CD4-positive, alpha-beta T cell treated with Interleukin-17A for 4 hours (primary cell): ENCODE results near the gene FUNDC2.
A peak's percentile ranks its signal among the peaks of the same experiment; 100 is the strongest.

Experiments
- DNase-seq: peaks from one replicate; pipeline ENCODE4 v3.0.0-alpha.2; 2020; ENCODE audit warnings: mixed read lengths

Gene FUNDC2

DNA sequence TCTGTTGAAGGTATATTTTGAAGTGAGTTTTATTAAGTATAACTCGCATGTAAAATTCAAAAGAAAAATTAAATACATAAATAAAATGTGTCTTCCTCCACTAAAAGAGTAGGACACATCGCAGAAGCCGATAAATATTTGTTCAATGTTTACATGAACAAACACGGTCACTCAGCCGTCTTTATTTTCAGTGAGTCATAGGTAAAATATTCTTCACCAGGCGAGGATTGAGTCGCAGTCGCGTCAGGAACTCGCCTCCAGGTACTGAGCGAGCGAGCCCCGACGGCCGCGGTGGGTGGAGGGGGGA, 271 bp upstream of the FUNDC2 start:
- no peak for DNase-seq

DNA sequence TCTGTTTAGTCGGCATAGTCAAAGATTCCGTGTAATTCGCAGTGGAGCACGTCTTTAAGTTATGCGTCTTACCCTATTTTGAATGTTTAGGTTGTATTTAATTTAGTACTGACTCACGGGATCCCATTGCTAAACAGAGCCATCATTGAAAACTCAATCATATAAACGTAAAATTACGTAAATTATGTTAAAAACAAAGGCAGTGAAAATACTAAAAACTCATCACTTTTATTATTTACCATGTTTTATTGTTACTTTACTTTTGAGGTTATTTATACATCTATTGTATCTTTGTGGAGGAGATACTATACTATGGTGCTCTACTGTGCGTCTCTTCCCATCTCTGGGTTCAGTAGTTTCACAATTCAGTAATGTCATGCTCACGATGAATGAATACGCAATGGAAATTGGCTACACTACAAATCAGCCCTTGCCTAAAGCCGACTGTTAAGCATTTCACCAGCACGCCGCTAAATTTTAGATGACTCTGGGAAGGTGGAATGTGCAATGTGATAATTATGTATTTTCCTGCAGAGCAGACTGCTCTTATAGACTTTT, 944 bp downstream of the FUNDC2 start:
- DNase-seq = no peak

DNA sequence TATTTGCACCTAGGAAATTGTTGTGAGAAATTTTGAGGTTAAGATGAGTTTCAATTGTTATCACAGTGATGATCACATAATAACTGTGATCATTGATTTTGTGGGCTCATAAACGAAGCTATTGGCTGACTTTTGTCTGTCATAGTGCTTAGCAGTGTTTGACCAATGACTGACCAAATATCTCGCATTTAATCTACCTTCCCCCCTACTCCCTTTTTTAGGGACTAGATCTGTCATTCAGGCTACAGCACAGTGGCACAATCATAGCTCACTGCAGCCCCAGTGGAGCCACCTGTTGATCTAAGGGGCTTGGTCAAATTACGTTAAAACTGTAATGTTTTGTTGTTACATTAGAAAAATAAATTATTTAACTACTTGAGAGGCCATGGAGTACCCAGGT, 1.5 kb downstream of the FUNDC2 start:
- no peak for DNase-seq

DNA sequence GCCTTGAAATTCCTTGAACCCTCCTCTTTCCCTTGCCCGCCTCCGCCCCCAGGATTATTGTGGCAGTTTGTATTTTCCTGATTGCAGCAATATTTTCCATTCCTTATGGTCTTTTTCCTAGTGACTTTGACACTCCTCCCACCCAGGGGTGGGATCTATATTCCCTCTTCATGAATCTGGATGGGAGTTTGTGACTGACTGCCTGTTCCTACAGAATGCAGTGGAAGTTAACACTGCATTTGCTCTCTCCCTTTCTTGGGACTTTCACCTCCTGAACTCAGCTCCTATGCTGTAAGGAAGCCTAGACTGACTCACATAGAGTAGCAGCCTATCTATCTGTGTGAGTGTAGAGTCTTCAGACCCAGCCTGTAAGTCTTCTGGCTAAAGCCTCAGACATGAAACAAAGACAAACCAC, 2.2 kb downstream of the FUNDC2 start:
- no peak for DNase-seq

DNA sequence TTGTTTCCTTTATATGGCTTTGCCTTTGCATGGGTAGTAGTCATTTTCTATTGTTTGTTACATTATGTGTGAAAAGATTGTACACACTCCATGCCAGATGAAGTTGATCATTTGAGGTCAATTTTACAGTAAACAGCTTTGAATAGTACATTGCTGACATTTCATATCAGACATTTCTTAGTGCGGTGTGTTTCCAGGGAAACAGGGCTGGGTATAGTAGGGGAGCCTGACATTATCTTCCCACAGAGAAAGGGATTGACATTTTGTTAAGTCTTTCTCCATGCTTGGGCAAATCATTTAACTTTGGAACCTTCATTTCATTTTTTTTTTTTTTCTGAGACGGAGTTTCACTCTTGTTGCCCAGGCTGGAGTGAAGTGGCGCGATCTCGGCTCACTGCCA, 5.0 kb downstream of the FUNDC2 start:
- DNase-seq = no peak

DNA sequence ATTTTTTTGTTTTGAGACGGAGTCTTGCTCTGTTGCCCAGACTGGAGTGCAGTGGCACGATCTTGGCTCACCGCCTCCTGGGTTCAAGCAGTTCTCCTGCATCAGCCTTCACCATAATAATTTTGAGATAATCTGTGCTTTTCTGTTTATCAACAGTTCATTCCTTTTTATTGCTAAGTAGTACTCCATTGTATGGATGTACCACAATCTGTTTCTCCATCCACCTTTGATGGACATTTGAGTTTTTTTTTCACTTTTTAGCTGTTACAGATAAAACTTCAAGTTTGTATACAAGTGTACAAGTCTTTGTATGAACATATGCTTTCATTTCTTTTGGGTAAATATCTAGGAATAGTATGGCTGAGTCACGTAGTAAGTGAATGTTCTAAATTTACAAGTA, 9.0 kb downstream of the FUNDC2 start:
- no peak for DNase-seq

DNA sequence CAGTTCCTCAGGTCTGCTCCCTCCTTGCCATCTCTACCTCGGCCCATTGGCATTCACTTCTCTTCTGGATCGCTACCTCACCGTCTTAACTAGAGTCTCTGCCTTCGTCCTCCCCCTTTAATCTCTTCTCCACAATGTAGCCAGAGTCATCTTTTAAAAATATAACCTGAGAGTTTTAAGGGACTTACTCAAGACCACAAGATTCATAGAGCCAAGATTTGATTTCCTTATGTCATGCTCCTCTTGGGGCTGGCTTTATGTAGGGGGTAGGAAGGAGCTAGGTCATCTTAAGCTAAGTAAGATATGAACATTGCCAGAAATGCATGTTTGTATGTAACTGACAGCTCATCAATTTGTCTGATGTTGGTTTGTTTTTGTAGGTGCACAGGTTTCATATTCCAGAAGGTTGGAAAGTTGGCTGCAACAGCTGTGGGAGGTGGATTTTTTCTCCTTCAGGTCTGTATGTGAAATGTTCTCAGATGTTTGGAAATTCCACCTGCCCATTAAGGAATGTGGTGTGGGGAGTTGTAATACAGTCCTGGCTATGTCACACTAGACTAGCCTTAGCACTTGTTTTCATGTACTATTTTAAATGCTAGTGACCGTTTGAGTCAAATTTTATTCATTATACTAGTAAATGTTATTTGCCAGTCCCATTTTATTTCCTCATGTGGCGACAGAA, 19.6 kb downstream of the FUNDC2 start:
- no peak for DNase-seq

DNA sequence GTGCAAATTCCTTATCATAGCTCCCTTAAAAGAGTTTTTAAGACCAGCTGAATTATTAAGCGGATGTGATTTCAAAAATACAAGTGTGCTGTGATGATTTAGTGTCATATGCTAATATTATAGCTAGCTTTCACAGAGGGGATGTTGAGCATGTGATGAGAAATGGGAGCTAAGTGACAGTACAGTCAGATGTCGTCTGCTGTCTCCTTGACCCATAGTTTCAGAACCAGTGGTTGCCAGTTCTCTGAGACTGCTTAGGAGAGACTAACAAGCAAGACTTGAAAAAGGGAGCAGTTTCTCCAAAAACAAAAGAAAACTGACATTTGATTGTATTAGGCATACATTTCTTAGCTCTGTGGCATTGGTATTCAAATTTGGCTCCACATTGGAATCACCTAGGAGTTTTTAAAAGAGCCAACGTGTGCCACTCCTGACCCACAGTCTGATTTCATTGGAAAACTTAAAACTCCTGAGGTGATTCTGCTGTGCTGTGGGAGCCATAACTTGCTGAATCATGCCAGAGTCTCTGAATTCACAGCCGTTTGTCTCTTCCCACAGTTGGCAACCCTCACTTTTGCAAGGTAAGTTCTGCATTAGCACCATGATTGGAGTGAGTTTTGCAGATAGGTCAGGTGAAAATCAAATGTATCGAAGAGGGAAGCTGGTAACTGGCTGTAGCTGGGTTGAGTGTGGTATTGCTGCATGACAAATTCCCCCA, 20.3 kb downstream of the FUNDC2 start:
- no peak for DNase-seq

DNA sequence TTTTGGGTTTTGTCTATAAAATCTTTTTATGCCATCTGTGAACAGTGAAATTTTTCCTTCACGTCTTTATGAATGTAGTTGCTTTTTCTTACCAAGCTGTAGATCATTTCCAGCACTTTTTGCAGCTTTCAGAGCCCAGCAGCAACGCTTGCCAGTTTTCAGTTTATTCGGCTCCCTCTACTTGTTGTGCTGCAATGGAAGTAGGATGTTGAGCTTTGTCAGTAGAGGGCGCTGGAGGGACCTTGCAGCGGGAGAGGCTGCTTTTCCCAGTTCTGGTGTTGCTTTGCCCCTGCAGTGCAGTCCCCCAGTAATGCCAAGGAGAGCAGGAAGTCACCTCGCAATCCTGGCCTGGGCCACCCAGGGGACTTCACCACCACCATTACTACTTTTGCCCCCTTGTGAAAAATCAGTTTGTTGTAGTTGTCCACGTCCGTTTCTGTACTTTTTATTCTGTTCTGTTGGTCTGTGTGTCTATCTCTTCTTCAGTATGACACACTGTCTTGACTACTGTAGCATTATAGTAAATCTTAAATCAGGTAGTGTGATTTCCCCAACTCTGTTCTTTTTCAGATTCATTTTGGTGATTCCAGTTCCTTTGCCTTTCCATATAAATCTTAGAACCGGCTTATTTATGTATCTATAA, 22.5 kb downstream of the FUNDC2 start:
- DNase-seq = peak; percentile 69

DNA sequence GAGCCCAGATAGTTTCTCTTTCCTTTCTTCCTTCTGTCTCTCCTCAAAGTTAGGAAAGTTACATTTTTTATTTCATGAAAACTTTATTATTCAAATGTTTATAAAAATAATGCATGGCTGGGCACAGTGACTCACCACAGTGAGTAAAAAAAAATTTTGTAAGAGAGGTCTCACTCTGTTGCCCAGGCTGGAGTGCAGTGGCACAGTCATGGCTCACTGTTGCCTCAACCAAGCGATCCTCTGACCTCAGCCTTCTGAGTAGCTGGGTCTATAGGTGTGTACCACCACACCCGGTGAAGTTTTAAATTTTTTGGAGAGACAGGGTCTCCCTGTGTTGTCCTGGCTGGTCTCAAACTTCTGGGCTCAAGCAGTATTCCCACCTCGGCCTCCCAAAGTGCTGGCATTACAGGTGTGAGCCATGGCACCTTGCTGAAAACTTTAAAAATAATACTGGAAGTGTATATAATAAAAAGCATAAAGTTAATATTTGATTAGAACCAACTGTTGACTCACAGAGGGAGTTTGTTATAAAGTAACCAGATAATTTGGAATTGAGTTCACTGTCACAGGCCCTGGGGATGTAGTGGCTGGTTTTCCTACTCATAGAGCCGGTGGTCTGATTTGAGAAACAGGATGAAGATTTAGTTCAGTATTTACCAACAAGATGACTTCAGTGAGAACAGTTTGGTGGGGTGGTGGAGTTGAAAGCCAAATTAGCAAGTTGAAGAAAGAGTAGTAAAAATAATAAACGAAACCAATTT, 26.3 kb downstream of the FUNDC2 start:
- DNase-seq = no peak

DNA sequence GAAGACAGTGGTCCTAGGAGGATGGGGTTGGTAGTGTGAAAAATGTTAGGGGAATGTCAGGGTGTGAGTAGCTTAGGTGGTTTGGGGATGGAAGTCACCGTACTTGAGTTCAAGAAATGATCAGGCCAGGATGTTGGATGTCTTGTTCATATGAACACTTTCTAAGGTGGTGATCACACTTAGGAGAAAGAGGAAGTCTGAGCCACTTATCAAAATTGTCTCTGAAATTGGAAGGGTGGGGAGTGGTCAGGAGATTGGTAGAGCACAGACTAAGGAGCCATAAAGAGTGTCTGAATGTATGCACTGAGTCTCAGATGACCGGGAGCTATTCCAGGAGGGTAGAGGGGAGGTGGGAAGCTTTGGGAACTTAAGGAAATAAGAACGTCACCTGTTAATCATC, 27.0 kb downstream of the FUNDC2 start:
- DNase-seq = no peak

DNA sequence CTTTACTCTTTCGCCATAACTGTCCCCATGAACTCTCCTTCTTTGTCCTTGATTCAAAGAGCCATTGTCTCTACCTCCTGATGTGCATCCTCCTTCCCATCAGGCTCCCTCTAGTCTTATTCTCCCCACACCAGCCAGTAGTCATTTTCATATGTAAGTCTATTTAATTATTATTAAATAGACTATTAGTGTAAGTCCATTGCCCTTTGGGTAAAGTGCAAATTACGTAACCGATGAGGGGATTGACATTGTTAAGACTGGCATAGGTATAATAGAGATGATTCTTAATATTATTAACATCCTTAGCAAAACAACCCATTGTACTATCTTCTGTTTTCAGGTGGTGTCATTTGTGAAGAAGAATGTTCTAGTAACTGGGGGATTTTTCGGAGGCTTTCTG, 27.6 kb downstream of the FUNDC2 start:
- DNase-seq = no peak

DNA sequence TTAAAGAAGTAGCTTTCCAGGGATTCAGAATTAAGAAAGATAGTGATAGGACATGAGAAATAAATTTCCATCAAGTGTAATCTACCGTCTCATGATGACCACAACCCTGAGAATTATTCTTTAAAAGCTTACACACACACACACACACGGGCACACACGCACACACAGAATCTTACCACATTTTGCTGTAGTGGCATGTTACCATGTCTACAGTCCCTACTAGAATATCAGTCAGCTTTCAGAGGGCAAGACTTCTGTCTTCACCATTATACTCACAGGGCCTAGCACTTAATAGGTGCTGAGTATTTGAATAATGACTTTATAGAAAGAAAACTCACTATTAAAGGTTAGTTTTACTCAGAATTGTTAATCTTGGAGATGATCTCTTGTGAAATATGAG, 28.9 kb downstream of the FUNDC2 start:
- DNase-seq = no peak

DNA sequence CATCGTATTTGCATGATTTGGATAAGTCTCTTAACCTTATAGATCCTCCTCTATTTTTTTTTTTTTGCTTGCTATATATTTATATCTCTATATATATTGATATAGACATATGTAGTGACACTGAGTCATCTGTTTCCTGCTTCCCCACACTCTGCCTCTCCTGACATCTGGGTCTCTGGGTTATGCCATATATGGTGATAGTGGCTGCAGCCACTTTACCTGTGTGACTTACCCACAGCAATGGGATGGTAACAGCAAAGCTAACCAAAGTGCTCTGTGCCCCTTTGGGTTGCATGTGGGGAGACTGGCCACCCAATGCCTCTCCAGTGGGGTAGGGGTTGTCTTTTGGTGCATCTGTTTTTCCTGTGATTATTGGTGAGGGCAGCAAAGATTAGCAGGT, 29.8 kb downstream of the FUNDC2 start:
- DNase-seq = peak; percentile 39

DNA sequence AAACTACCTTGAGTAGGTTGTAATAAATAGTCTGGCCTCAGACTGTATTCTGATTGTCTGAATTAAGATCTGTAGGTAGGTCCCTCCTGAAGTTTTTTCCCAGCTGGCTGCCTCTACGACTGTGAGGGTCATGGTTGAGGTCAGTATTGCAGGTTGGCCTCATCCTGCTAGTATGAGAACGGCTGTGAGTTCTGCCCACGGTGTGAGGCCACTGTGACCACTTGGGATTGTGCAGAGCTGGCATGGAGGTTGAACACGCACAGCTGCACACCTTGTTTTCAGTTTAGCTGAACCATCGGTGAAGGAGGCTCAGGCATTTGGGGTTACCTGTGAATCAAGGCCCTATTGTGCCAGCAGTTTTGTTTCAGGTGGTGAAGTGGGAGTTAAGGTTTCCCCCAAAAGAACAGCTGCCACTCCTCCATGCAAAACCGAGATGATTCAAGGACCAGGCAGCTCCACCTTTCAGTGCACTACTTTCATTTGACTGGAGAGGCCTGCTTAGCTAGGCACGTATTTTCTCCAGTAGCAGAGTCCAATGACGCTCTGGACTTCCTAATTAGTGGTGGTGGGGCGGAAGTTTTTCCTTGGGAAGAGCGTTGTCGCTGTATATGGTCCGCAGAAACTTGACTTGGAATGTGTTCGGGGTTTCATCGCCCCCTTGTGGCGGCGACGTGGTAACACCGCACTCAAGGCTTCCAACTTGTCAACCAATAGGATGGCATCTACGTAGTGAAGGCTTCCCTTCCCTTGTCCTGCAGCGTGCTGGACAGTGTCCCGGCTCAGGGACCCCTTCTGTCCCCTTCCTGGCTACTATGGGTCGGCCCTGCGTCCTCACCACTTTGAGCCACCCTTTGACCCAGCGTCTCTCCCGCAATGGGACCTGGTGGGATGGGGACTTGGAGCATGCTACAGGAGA, 30.5 kb downstream of the FUNDC2 start:
- DNase-seq = peak; percentile 65

DNA sequence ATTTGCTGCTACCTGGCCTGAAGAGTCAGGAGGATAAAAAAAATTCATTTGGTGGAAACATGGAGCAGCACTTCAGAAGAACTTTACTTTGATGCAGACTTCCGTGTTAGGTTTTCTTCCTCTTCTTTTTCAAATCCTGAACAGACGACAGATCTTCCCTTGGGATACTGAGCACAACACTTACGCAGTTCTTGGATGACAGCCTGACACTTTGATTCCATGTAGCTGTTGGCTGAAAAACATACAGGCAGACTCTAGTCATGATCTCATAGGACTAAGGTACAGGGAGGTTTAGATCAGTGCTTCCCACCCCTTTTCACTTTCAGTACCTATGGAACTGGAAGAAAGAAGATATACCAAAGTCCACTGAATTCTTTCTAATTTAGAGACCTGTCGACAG, 35.1 kb downstream of the FUNDC2 start:
- no peak for DNase-seq

DNA sequence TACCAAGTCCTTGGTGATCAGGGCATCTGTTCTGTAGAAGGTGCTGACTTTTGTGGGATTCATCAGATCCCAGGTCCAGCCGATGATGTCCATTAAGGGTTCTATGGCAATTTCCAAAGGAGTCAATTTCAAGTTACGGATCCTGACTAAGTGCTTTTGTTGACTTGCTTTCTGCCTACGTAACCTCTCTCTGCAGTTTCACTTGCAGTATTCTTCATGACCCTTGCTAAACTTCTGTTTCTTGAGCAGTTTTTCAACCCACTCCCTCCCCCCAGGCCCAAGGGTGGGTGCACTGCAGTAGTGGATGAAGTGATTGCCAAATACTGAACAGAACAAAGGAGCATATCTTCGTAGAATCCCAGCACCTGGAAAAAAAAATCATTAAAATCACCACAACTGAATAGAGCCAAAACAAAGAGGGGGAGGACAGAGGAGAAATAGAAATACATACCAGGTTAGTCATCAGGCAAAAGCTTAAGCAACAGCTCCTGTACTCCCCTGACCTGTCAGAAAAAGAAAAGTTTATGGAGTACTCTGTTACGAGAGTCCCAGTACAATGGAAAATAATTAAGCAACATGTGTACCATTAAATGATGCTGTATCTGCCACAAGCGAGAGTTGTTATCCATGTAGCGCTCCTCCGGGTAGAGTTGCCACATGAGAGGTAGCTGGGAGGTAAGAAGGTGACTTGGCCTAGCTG, 38.5 kb downstream of the FUNDC2 start:
- DNase-seq = no peak

DNA sequence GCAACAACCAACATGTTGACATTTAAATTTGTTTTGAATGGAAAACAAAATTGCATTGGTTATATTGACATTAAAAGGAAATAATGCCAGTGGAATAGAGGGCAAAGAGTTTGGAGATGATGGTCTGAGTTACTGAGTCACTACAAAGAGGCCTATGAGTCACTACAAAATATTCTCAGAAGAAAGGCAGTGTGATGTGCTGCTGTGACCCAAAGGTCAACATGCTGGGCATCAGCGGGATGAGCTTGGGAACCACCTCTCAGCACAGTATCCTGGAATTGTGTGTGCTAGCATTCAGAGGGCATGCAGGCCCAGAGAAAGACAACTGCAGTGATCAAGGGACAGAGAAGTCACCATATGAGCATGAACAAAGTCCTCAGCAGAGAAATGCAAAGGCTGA, 41.5 kb downstream of the FUNDC2 start:
- no peak for DNase-seq

DNA sequence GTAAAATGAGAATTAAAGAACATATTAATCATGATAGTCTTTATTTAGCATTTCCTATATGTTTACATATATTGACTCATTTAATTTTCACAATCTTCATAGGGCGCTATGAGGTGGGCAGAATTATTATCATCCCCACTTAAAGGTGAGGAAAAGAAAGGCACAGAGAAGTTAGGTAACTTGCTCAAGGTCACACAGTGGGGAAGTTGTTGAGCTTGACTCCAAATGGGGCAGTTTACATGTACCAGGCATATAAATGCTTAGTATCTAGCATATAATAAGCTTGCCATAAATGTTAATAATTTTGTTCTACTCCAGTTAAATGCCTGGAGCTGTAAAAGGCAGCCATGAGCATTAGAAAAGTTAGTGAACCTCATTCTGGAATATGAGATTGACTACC, 42.8 kb downstream of the FUNDC2 start:
- DNase-seq = no peak

DNA sequence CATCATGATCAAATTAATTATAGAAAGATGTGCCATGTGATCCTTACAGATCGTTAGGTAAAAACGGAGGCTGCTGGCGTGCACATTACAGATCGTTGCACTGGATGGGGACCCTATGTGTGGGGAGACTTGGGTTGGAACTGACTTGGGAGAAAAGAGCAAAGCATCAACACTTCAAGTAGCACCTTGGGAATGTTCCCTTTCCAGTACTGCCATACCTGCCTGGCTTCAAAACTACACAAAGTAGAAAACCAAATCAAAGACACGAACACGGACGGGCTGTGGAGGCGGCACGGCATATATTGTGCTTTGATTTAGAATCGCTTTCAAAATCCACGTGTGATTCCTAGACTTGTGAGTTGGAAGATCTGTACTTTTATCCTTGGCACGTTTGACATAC, 43.4 kb downstream of the FUNDC2 start:
- DNase-seq = no peak

DNA sequence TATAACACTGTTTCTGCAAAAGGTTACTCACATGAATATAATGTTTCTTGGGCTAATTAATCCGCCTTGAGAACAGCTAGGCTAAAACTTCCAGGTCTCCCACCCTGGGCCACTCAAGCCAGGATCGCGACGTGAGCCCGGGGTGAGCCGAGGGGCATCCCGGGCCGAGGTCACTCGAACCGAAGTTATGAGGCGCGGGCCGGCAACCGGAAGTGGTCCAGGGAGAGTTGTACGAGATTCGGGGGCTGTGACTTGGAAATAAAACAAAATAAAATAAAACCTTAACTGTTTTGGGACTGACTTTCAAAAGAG, 44.0 kb downstream of the FUNDC2 start:
- no peak for DNase-seq
